ENCODE results near the gene COG8.
"Not testable (repeated sequence)": the region's sequence is repeated elsewhere in the genome, so short reads cannot be mapped to it uniquely, and the experiment has no call there.

Gene COG8, protein sequence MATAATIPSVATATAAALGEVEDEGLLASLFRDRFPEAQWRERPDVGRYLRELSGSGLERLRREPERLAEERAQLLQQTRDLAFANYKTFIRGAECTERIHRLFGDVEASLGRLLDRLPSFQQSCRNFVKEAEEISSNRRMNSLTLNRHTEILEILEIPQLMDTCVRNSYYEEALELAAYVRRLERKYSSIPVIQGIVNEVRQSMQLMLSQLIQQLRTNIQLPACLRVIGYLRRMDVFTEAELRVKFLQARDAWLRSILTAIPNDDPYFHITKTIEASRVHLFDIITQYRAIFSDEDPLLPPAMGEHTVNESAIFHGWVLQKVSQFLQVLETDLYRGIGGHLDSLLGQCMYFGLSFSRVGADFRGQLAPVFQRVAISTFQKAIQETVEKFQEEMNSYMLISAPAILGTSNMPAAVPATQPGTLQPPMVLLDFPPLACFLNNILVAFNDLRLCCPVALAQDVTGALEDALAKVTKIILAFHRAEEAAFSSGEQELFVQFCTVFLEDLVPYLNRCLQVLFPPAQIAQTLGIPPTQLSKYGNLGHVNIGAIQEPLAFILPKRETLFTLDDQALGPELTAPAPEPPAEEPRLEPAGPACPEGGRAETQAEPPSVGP

DNA sequence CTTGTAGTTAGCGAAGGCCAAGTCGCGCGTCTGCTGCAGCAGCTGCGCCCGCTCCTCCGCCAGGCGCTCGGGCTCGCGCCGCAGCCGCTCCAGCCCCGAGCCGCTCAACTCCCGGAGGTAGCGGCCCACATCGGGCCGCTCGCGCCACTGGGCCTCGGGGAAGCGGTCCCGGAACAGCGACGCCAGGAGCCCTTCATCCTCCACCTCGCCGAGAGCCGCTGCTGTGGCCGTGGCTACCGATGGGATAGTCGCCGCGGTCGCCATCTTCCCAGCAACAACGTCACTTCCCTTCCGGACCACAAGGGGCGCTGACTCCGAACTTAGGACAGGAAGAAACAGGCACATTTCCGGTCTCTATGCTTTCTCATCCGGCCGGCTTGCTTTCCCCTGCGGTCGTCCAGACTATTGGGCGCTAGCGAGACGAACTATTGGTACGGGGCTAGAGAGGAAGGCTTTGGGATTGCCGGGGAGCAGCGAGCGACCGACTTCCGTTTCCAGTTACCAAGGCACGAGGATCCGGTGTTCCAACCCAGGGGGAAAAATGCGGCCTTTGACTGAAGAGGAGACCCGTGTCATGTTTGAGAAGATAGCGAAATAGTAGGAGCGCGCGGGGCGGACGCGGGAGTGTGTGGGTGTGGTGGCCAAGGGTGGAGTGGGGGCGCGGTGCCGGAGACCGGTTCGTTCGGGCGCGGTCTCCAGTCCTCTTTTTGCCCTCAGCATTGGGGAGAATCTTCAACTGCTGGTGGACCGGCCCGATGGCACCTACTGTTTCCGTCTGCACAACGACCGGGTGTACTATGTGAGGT, at the start of gene COG8, which contains the start of gene NIP7:
COG8 (minus strand) TSS at position 276 of the 806 bp plus-strand sequence; CDS start at position 264, 12 bp downstream.
NIP7 (plus strand) TSS at position 484 of the 806 bp plus-strand sequence; CDS start at position 542, 58 bp downstream.
- DNase-seq, result peak; percentile 97

DNA sequence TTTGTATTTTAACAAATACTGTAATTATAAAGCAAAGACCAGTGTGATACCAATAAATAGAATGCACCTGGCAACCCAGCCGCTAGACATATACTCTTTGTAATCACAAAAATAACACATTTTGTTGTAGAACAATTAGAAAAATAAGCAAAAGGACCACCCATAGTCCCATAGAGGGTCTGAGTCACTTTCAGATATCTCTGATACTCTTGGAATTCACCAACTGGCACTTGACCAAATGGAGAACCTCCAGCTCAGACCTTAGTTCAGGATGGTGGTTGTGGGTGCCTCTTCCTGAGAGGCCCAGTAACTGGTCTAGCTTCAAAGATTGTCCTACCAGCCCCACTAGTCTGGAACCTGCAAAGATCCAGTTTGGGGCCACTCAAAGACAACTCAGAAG, 47.2 kb upstream of the COG8 start:
- no peak for DNase-seq

DNA sequence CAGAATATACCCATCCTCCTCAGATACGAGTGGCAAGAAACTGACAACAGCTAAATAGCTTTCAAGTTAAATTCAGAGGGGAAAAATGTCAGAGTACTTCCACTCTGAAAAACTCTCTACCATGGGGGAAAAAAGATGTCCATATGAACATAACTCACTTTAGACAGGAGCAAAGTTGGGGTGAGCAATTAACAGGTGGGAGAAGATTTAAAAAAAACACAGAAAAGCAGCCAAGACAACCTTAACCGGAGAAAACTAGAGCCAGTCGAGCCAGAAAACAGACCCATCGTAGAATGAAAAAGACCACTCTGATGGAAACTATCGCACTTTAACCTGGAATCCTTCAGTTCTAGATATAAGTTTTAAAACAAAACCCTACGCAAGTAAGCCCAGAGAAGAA, 45.6 kb upstream of the COG8 start:
- no peak for DNase-seq

DNA sequence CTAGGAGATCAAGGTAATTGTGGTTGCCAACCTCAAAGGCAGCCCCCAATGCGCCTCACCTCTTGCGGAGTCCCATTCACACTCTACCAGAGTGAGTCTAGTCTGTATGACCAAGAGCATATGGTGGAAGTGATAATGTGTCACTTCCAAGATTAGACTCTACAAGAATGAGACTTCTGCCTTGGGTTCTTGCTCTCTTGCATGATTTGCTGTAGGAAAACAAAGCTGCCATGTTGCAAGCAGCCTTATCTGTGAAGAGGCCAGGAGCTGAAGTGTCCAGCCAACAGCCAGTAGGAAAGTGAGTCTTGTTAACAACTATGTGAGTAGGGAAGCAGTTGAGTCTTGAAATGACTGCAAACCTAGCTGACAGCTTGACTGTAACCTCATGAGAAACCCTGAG, 43.1 kb upstream of the COG8 start:
- no peak for DNase-seq

DNA sequence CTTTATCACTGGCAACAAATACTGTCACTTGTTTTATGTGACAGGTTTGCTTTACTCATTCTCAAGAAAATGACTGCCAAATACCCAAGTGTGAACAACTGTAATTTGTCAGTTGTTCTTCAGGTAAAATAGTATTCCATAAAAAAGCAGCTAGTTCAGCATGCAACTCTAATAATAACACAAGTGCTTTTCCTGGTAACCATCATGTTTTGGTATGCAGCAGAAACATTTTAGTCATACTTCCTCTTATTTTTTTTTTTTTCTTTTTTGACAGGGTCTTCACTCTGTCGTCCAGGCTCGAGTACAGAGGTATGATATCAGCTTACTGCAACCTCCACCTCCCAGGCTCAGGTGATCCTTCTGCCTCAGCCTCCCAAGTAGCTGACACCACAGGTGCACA, 41.9 kb upstream of the COG8 start:
- no peak for DNase-seq

DNA sequence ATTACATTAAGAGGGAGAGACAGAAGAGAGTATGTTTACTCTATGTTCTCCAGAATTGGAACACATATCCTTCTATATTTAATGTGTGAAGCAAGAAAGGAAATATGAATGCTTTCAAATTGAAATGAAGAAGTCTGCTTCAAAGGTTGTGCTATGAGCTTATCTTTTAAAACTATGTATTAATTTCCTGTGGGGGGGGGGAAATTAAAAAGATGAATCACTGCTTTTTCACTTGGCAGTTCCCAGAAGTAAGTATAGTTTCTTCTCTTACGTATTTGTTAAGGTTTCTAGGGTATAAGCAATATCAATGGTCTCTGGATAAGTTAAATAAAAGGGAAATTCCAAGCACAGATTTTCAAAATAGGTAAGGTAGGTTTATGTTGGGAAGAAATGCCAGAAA, 39.4 kb upstream of the COG8 start:
- DNase-seq, result no peak

DNA sequence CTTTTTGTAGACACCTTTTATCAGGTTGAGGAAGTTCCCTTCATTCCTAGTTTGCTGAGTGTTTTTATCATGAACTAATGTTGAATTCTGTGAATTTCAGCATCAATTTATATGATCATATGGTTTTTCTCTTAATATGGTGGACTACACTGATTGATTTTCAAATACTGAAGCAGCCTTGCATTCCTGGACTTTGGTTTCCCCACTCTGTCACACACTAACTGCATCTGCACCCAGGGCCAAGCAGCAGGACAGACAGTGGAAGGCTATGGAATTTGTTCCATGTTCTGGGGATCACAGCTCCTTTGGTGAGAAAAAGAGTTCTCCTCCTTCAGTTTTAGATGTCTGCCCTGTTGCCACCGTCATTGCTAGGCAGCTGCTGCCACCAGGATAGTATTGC, 38.7 kb upstream of the COG8 start:
- no peak for DNase-seq

DNA sequence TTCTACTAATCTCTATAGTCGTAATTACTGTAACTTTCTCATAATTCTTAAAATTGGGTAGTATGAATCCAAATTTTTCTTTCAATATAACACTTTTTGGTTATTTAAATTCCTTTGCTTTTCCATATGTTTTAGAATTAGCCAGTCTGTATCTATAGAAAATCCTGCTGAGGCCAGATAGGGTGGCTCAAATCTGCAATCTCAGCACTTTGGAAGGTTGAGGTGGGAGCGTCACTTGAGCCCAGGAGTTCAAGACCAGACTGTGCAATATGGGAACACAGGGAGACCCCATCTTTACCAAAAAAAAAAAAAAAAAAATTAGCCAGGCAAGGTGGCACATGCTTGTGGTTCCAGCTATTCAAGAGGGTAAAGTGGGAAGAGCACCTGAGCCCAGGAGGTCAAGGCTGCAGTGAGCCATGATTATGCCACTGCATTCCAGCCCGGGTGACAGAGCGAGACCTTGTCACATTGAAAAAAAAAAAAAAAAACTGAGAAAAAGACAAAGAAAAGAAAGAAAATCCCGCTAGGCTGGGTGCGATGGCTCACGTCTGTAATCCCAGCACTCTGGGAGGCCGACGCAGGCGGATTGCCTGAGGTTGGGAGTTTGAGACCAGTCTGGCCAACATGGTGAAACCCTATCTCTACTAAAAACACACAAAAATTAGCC, 37.2 kb upstream of the COG8 start:
- no peak for DNase-seq

DNA sequence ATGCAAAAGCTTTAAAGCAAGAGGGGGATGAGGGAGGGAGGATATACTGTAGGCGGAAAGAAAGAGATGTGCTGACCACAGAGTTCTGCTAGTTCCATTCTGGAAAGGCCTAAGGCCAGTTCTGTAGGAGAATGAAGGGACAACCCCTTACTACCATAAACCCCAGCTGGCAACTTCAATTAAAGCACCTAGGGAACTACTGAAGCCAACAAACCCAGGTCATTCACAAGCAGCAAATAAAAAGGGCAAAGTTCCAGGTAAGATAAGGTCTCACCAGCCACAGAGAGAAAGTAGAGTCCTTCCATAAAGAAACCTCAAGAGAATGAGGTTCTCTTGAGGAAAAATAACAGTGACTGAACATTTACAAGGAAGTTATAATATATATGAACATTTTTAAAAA, 33.7 kb upstream of the COG8 start:
- DNase-seq, result no peak

DNA sequence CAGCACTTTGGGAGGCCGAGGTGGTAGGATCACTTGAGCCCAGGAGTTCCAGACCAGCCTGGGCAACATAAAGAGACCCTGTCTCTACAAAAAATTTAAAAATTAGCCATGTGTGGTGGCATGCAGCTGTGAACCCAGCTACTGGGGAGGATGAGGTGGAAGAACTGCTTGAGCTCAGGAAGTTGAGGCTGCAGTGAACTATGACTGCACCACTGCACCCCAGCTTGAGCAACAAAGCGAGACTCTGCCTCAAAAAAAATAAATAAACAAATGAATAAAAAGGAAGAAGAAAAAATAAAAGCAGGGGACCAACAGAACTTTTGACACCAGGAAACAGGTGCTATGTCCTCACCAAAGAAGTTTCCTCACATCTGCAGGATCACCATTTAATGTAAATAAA, 32.2 kb upstream of the COG8 start:
- no peak for DNase-seq

DNA sequence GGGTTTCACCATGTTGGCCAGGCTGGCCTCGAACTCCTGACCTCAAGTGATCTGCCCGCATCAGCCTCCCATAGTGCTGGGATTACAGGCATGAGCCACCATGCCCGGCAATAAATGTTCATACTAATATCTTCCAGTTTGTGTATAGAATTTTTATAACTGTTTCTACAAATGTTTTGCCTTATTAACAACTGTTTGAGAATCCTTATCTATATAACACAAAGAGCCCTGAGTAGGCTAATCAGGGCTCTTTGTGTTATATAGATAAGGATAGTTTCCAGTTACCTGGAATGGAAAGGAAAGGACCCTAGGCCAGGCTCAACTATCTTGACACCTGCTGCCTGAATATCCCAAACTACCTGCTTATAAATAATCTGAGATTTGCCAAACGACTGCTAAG, 29.5 kb upstream of the COG8 start:
- DNase-seq, result no peak

DNA sequence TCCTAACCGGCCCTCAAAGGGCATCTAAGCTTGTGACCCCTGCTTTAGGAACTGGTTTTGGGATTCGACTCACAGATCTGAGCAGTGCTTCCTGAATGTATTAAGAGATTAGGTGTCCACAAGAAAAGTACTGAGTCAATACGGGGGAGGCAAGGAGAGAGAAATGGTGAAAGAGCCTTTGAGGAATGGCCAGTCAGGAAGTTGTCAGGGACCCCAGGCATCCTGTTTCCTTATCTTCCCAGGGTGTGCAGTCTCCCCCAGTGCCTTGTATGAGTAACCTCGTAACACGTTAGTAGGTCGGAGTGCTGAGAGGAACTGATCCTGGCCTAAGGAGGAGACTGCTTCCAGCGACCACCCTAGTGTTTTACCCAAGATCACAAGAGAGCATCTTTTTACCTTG, 28.6 kb upstream of the COG8 start:
- no peak for DNase-seq

DNA sequence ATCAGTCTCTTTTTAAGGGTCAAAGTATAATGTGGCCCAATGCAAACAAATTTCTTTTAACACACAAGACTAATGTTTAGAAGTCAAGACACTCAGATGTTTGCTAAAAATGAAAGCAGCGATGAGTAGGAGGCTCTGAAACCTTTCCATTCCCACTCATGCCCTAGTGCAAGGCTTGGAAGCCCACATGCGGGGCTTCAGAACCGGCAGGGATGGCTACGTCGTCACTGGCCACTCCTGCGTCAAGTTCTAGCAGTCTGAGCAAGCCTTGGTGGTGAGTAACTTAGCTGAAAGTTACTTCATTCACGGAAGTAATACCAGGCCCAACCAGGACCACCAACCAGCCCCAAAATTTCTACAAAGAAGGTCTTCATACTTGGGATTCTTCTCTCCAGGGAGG, 27.1 kb upstream of the COG8 start:
- DNase-seq, result no peak

DNA sequence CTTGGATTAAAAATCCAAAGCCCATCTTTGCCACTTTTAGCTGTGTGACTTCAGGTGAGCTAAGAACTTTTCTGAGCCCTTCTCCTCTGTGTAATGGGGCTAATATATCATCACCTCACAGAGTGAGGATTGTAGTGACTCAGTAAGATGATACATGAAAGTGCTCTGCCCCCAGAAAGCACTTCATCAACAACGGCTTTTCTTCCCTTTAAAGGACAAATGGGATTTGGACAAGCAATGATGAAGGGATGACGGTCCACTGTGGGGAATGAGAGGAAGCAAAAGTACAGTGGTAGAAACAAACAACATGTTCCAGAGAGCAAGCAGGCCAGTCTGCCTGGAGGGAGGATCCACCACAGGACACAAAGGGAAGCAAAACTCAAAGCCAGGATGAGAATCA, 26.5 kb upstream of the COG8 start:
- DNase-seq, result no peak

DNA sequence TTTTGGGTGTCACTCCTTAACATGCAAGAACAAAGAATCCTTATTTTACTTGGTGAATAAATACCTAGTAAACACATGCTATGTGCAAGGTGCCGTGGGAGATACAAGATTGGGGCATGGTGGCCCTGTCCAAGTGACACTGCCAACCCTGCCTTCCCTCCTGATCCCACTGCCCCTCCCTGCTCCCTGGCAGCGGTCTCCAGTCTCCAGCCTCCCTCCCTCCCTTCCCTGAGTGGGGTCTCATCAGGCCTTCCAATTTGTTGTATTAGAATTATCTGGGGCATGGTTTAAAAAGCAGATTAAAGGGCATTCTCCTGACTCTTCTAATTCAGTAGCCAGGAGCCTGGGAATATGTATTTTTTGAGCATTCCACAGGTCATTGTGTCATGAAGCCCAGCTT, 24.7 kb upstream of the COG8 start:
- DNase-seq, result no peak

DNA sequence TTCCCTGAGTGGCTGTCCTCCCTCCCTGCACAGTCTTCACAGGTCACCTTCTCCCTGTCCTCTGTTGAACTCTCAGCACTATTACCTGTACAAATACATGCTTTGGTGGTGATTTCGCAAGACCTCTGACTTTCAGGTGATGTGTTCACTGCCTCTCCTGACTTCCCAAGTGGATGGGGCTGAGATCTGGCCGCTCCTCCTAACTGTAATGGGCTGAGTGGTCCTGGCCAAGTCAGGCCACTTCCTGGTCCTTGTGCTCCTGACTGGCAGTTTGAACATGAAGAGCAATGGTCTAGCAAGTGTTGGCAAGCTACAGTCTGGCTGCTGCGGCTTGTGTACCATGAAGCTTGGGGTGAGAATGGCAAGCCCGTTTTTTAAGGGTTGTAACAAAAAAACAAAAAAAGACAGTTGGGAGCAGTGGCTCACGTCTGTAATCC, 23.9 kb upstream of the COG8 start:
- no peak for DNase-seq

DNA sequence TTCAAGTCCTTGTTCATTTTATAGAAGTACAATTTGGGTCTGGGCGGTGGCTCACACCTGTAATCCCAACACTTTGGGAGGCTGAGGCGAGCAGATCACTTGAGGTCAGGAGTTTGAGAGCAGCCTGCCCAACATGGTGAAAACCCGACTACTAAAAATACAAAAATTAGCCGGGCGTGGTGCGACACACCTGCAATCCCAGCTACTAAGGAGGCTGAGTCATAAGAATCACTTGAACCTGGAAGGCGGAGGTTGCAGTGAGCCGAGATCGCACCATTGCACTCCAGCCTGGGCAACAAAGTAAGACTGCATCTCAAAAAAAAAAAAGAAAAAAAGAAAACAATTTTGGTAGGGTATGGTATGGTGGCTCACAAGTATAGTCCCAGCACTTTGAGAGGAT, 20.7 kb upstream of the COG8 start:
- DNase-seq, result not testable (repeated sequence)

DNA sequence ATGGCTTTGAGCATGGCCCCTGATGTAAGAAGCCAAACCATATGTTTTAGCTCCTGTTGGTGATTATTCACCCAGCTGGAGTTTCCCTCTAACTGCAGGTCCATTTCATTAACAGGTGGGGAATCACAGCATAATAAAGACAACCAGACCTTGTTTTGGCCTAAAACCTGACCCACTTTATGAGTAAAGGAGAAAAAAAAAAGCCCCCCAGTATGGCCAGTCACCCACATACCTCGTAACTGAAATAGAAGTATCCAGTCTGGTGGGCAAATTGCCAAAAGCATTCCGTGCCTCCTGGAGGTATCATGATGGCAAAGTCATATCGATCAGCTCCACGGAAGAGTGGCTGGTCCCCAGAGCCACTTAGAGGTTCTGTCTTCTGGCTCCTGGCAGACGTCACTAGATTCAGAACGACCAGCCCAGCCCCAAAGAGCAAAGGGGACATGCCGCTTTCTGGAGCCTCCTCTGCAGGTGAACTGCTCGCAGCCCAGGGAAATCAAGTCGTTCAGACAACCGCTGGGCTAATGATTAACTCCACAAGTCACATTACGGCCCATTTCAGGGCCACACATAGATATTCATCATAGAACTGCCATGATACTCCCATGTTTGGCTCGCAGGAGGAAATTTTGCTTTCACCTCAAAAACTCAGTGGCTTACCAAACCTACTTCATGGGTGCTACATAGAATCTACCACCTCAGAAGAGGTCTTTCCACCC, 12.1 kb upstream of the COG8 start, which contains the start of gene TMED6:
TMED6 (minus strand) TSS at position 478 of the 719 bp plus-strand sequence; CDS start at position 445, 33 bp downstream.
- DNase-seq, result no peak

DNA sequence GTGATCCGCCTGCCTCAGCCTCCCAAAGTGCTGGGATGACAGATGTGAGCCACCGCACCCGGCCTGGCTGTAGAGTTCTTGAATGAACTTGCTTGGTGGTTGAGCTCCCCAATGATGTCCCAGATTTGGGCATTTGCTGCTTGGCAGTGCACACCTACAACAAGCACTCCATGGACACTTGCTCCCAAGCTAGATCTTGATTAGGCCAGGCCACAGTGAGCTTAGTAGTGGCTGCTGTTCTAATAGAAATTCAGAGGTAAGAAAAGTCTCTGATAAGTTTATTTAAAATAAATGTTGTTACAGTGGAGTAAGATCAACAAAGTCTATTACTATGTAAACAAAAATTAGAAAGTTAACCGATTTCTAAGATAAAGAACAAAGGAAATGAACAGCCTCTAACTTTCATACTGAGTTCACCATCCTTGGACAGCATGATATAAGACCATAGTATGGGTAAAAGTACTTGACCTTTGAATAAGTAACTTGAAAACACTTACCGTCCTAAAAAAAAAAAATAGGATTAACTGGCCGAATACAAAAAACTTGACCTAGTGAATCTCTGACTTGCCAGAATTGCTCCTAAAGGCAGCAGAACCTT, 11.3 kb upstream of the COG8 start:
- DNase-seq, result no peak

DNA sequence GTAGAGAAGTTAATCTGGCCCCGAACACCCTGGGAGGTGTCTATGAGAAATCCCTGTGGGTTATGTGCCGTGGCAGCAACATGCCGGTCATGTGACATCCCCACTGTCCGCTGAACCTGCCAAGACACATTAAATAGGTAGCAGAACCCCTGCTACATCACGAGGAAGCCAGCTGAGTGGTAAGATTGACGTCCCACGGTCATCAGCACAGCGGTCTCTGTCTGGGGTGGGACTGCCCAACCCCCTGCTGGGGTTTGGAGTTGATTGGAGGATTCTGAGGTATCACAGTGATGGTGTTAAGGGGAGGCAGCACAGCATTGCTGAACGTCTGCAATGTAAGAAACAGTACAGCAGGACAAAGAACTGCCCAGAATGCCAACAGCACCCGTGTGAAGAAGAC, 10.2 kb upstream of the COG8 start:
- DNase-seq, result no peak

DNA sequence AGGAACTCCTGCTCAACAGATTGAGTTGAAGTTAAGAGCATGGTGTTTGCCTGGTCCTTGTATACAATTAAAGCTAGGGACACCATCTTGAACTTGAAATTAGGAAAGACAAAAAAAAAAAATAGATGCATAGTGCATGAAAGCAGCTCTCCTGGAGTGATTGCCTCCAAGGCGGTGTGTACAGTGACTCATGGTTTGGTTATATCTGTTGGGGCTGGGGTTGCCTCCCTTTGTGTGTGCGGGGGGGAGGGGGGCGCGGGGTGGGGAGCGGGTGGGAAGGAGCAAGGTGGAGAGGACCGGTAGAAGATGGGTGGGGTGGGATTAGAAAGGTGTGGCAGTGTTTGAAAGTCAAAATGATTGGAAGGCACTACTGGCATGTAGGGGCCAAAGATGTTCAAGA, 8.9 kb upstream of the COG8 start:
- no peak for DNase-seq

DNA sequence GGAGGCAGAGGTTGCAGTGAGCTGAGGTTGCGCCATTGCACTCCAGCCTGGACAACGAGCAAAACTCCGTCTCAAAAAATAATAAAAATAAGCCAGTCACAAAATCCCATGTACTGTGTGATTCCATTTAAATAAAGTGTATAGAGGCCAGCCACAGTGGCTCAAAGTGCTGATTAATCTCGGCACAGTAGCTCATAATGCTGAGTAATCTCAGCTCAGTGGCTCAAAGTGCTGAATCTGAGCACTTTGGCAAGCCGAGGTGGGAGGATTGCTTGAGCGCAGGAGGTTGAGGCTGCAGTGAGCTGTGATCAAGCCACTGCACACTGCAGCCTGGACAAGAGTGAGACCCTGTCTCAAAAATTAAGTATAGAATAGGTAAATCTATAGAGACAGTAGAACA, 7.3 kb upstream of the COG8 start:
- DNase-seq, result no peak

All from left hindlimb (tissue), 1 donor.